GM12892 (cell line): ENCODE measurements around the gene ACTR1B.
"Not testable (repeated sequence)": the region's sequence is repeated elsewhere in the genome, so short reads cannot be mapped to it uniquely, and the experiment has no call there.

Experiments
- DNase-seq: peaks from one replicate; pipeline ENCODE4 v3.0.0; 2011; ENCODE audit not compliant: insufficient read length
- FAIRE-seq: peaks from 2 replicates; lab custom pipeline; 2011; peaks lifted over from hg19 to GRCh38; lab: Jason Lieb, UNC
- POLR2A ChIP-seq: IDR thresholded peaks from 2 replicates; pipeline ENCODE4 v1.6.1; 2011; ENCODE audit warnings: low read depth, low read length, control low read depth
- POLR2AphosphoS5 ChIP-seq: IDR thresholded peaks from 2 replicates; pipeline ENCODE4 v1.6.1; 2011; ENCODE audit warnings: low read depth, low read length, control low read depth
- TAF1 ChIP-seq: IDR thresholded peaks from 2 replicates; pipeline ENCODE4 v1.6.1; 2011; ENCODE audit warnings: low read depth, mild to moderate bottlenecking, control low read depth, low read length, borderline replicate concordance

Gene ACTR1B

GRCh38 chr2:97654791-97655190, 9.1 kb downstream of the ACTR1B start:
- TF ChIP-seq POLR2AphosphoS5 (no peak), POLR2A (0 out of 2 replicates have a peak, but pooled peaks have one; percentile 13)
- DNase-seq, result no peak
- FAIRE-seq, result no peak

DNA sequence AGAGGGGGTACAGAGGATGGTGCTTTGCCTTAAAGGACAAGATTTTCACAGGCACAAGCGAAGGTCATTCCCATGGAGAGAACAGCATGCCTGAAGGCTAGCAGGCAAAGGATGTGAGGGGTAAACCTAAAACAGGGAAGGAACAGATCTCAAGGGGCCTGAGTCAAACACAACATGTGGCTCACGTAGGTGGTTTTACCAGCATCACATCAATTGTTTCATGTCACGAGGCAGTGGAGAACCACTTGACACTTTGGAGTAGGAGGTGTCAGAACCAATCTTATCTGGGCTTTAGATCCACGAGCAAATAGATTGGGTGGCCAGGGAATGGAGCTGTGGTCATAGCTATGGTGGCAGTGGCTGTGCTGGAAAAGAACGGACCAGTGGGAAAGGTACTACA, 9.5 kb downstream of the ACTR1B start:
- no peak for DNase-seq
- no peak for TF ChIP-seq TAF1
- no peak for TF ChIP-seq POLR2A
- no peak for TF ChIP-seq POLR2AphosphoS5
- FAIRE-seq, result no peak

DNA sequence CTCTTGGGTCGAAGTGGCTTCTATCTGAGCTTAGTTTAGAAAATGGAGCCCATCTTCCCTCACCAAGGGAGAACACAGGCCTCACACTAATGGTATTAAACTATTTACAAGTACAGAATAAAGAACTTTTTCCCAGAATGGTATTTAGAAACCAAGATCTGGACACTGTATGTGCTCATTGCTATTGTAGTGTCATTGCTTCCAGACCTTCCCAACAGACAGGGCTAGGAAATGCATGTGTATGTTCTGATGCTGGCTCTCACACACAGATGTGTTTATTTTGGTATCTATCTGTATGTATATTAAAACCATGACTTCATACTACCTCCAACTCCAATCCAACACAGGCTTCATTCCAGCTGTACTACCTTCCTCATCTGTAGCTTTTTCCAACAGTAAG, 10.0 kb downstream of the ACTR1B start:
- TF ChIP-seq POLR2AphosphoS5 (no peak), TAF1 (no peak), POLR2A (no peak)
- no peak for FAIRE-seq
- no peak for DNase-seq

DNA sequence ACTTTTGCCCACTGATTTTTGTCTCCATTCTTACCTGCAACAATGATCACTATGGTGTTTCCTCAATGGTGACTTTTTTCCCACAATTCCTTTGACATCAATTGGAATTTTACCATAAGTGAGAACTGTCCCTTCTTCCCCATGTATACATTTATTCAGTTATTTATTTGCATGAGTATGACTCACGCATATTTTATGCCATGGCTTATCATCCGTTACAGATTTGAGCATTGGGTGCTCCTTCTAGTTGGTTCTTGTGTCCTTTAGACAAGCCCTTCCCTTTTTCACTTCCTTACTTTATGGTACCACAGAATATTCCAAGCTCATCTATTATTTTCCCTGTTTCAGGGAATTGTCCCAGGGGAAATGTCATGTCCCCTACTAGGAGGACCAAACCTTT, 10.4 kb downstream of the ACTR1B start:
- no peak for DNase-seq
- no peak for TF ChIP-seq POLR2A
- TF ChIP-seq POLR2AphosphoS5, result no peak
- TF ChIP-seq TAF1, result no peak
- no peak for FAIRE-seq

- TF ChIP-seq POLR2A (no peak), TAF1 (no peak), POLR2AphosphoS5 (no peak)
- FAIRE-seq (no peak), DNase-seq (no peak)
These were observed 12.7 kb downstream of the ACTR1B start for GRCh38 chr2:97651114-97651513.

DNA sequence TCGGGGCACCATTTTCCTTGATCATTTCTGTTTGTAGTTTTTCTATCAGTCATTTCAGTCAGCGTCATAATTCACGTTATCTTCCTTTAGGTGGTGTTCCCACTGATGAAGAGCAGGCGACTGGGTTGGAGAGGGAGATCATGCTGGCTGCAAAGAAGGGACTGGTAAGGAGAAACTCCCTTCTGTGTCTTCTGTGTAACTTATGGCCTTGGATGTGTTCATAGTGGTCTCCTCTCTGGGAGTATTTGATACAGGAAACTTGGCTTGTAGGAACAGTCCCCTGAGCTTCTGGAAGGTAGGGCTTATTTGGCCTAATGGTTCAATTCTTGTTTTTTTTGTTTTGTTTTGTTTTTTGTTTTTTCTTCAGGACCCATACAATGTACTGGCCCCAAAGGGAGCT, 16.9 kb downstream of the ACTR1B start:
- DNase-seq, result no peak
- FAIRE-seq, result no peak

GRCh38 chr2:97645695-97646629, 17.9 kb downstream of the ACTR1B start, which contains the start of gene COX5B:
COX5B (plus strand) TSS chr2:97646062; CDS start chr2:97646087, 25 bp downstream.
- peak; percentile 97 for DNase-seq
- TF ChIP-seq POLR2AphosphoS5, result peak; percentile 93
- TF ChIP-seq TAF1, result peak; percentile 97
- TF ChIP-seq POLR2A, result peak; percentile 94
- FAIRE-seq, result peak; percentile 90

More for the DNA sequence above, 16.9 kb downstream of the ACTR1B start:
- TF ChIP-seq POLR2AphosphoS5 (no peak), TAF1 (no peak), POLR2A (no peak)

DNA sequence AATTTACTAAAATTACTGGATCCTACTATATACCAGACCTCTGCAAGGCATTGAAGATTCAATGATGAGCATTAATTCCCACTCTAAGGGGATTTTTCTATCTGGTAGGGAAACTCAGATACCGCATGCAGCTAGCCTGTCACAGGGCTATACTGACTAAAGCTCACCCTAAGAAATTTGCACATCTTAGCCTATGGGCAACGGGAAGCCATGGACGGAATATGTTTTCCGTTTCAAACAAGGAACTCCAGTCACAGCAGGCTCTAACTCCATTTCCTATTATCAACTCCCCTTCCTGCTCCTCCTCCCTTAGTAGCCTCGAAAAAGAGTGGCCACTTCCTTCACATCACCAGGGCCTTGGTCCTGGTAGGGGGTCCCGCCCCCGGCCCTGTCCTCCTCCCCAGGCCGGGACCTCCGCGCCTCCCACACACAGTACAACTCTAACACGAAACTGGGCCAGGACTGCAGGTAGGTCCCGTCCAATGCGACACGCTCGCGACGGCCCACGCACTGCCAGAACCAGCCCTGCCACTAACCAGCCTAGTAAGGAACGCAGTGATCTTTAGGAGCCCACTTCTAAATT, 18.6 kb downstream of the ACTR1B start:
- DNase-seq (no peak), FAIRE-seq (no peak)
- TF ChIP-seq POLR2AphosphoS5 (no peak), TAF1 (no peak), POLR2A (no peak)

DNA sequence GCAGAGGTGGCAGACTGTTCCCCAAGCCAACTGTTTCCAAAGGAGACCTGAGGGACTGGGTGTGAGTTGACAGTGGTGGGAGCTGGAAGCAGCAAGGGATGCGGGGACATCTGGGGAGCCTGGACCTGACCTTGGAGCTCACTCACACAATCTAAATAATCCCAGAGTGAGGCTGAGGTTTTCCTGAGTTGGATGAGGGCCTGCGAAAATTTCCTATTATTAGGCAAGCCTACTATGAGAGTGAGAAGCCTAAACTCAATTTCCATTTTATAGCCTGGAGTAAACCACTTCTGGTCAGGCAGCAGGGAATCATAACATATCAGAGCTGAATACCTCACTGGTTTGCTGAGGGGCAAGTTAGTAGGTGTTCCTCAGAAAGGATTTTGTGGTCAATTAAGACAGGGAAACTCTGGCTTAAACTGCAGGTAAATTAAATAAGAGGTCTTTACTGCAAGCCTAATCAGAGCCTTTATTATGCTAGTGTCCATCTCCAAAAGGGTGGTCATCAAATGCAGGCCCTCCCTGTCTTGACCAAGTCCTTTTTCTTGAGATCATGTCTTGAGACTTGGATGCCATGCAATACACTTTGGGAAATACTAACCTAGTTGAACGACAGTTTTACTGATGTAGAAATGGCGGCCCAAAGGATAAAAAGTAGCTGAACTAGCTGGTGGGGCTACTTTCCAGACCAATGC, 19.7 kb downstream of the ACTR1B start:
- no peak for DNase-seq
- TF ChIP-seq TAF1 (no peak), POLR2A (no peak), POLR2AphosphoS5 (no peak)
- no peak for FAIRE-seq

GRCh38 chr2:97626049-97626430, 37.8 kb downstream of the ACTR1B start:
- FAIRE-seq, DNase-seq: not testable (repeated sequence)

DNA sequence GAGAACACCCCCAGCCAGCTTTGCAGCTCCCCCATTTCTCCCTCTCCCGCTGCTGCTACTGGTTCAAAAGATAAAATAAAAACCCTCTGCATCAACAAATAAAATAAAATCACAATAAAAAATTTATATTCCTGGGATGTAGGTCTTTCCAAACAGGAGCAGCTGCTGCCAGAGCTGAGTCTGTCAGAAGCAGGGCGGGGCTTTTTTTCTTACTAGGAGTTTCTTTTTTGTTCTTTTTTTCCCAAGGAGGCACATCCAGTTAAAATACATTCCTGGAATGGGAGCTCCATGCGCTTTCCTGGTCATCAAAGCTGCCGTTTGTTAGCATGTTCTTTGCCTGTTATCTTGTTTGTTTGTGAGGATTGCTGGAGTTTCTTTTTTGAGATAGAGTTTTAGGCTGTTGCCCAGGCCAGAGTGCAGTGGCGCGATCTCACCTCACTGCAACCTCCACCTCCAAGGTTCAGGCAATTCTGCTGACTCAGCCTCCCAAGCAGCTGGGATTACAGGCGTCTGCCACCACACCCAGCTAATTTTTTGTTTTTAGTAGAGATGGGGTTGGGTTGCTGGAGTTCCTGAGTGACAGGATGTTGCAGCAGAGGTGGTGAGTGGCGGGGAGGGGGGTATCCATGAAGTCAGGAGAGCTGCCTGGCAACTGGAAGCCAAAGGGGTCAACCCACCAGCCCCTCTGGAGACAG, 38.3 kb downstream of the ACTR1B start:
- not testable (repeated sequence) for FAIRE-seq, DNase-seq

GRCh38 chr2:97622976-97623375, 40.9 kb downstream of the ACTR1B start:
- DNase-seq, FAIRE-seq: not testable (repeated sequence)

GRCh38 chr2:97620492-97620891, 43.4 kb downstream of the ACTR1B start:
- not testable (repeated sequence) for DNase-seq, FAIRE-seq

- not testable (repeated sequence) for FAIRE-seq, DNase-seq
These were observed 44.7 kb downstream of the ACTR1B start for GRCh38 chr2:97618939-97619827.
